MM.1S (cell line): ENCODE data around the gene SLC6A19.

Source experiments
- DNase-seq: peaks from one replicate; pipeline ENCODE4 v3.0.0-alpha.2; 2015
- H2AFZ ChIP-seq: fragments of 300-600 bp; sonication (generic); 2 replicates; pipeline ENCODE4 v1.6.0; 2016; ENCODE audit warnings: antibody characterized with exemption, low read length
- H3F3A ChIP-seq: fragments of 300-600 bp; sonication (generic); 2 replicates; pipeline ENCODE4 v1.6.1; 2016; ENCODE audit warnings: mild to moderate bottlenecking, antibody characterized with exemption, low read length, moderate library complexity, mixed read lengths; ENCODE audit not compliant: insufficient read depth
- H3K27ac ChIP-seq: fragments of 300-600 bp; sonication (generic); 2 replicates; pipeline ENCODE4 v1.5.1; 2016; ENCODE audit warnings: mild to moderate bottlenecking, low read length
- H3K27me3 ChIP-seq: fragments of 300-600 bp; sonication (generic); replicated peaks from 2 replicates; pipeline ENCODE4 v1.6.0; 2016; ENCODE audit warnings: low read length; ENCODE audit not compliant: insufficient read depth
- H3K36me3 ChIP-seq: fragments of 300-600 bp; sonication (generic); replicated peaks from 2 replicates; pipeline ENCODE4 v1.6.1; 2016; ENCODE audit warnings: mild to moderate bottlenecking, low read length, mixed read lengths; ENCODE audit not compliant: insufficient read depth
- H3K4me1 ChIP-seq: fragments of 300-600 bp; sonication (generic); 2 replicates; pipeline ENCODE4 v1.6.1; 2016; ENCODE audit warnings: low read length, mixed read lengths
- H3K4me2 ChIP-seq: fragments of 300-600 bp; sonication (generic); 2 replicates; pipeline ENCODE4 v1.6.0; 2016; ENCODE audit warnings: low read depth, low read length
- H3K4me3 ChIP-seq: fragments of 300-600 bp; sonication (generic); 2 replicates; pipeline ENCODE4 v1.5.1; 2016; ENCODE audit warnings: low read length, mixed read lengths
- H3K79me2 ChIP-seq: fragments of 300-600 bp; sonication (generic); 2 replicates; pipeline ENCODE4 v1.6.1; 2016; ENCODE audit warnings: mixed run types, low read length, mixed read lengths
- H3K9ac ChIP-seq: fragments of 300-600 bp; sonication (generic); 2 replicates; pipeline ENCODE4 v1.6.1; 2016; ENCODE audit warnings: low read length, mixed read lengths
- H3K9me2 ChIP-seq: fragments of 300-600 bp; sonication (generic); replicated peaks from 2 replicates; pipeline ENCODE4 v1.6.1; 2016; ENCODE audit warnings: mild to moderate bottlenecking, low read length, mixed read lengths; ENCODE audit not compliant: insufficient read depth
- H3K9me3 ChIP-seq: fragments of 300-600 bp; sonication (generic); replicated peaks from 2 replicates; pipeline ENCODE4 v1.6.1; 2016; ENCODE audit warnings: mild to moderate bottlenecking, low read length, mixed read lengths; ENCODE audit not compliant: insufficient read depth
- H4K20me1 ChIP-seq: fragments of 300-600 bp; sonication (generic); 2 replicates; pipeline ENCODE4 v1.6.1; 2016; ENCODE audit warnings: mild to moderate bottlenecking, low read length, moderate library complexity, mixed read lengths; ENCODE audit not compliant: insufficient read depth
- CTCF ChIP-seq: fragments of 300-600 bp; sonication (generic); IDR thresholded peaks from 2 replicates; pipeline ENCODE4 v1.5.1; 2016; ENCODE audit warnings: antibody characterized with exemption, low read length, mixed read lengths
- EZH2 ChIP-seq: fragments of 300-600 bp; sonication (generic); optimal IDR thresholded peaks from 2 replicates; pipeline ENCODE3; 2017; ENCODE audit warnings: low read depth, mild to moderate bottlenecking, antibody characterized with exemption, low read length, mixed read lengths
- EZH2phosphoT487 ChIP-seq: fragments of 300-600 bp; sonication (generic); IDR thresholded peaks from 2 replicates; pipeline ENCODE4 v1.6.1; 2018; ENCODE audit warnings: antibody characterized with exemption, low read length

SLC6A19 gene

GRCh38 chr5:1190278-1190677 is 11.1 kb upstream of the SLC6A19 start:
- H3K36me3 ChIP-seq: no peaks in the 10 kb centered on the region
- DNase-seq: no peak
- H2AFZ ChIP-seq: no peak overlapping the region
- no peaks in the 10 kb centered on the region for H3K9me2 ChIP-seq
- no peaks in the 10 kb centered on the region for H3K79me2 ChIP-seq
- H3K4me3 ChIP-seq: no peak overlapping the region
- no peak overlapping the region for H3K4me2 ChIP-seq
- H3K27ac ChIP-seq: no peak overlapping the region
- no peak overlapping the region for H3K9ac ChIP-seq
- H3K9me3 ChIP-seq: no peaks in the 10 kb centered on the region
- H3K4me1 ChIP-seq: no peaks in the 10 kb centered on the region
- no peaks in the 10 kb centered on the region for H3F3A ChIP-seq
- H4K20me1 ChIP-seq: no peaks in the 10 kb centered on the region
- TF ChIP-seq EZH2phosphoT487: no peak
- no peak for TF ChIP-seq EZH2
- TF ChIP-seq CTCF: no peak
- peaks cover 27% of the 10 kb centered on the region for H3K27me3 ChIP-seq

- TF ChIP-seq CTCF: no peak
- no peak for TF ChIP-seq EZH2phosphoT487
- no peak for TF ChIP-seq EZH2
- no peaks in the 10 kb centered on the region for H3K4me1 ChIP-seq
- DNase-seq: no peak
Observed at GRCh38 chr5:1190837-1191239, 10.6 kb upstream of the SLC6A19 start.

GRCh38 chr5:1192971-1193590 is 8.3 kb upstream of the SLC6A19 start:
- H3K4me3 ChIP-seq: no peak overlapping the region
- TF ChIP-seq EZH2phosphoT487 (no peak), CTCF (no peak), EZH2 (no peak)
- H4K20me1 ChIP-seq: no peaks in the 10 kb centered on the region
- H3K79me2 ChIP-seq: no peaks in the 10 kb centered on the region
- H3F3A ChIP-seq: no peaks in the 10 kb centered on the region
- DNase-seq: no peak
- H3K9me3 ChIP-seq: no peaks in the 10 kb centered on the region
- H3K9me2 ChIP-seq: no peaks in the 10 kb centered on the region
- no peak overlapping the region for H3K4me2 ChIP-seq
- no peak overlapping the region for H2AFZ ChIP-seq
- H3K27ac ChIP-seq: no peak overlapping the region
- peaks cover 27% of the 10 kb centered on the region for H3K27me3 ChIP-seq
- no peaks in the 10 kb centered on the region for H3K36me3 ChIP-seq
- no peak overlapping the region for H3K9ac ChIP-seq
- no peaks in the 10 kb centered on the region for H3K4me1 ChIP-seq

More at GRCh38 chr5:1190837-1191239, 10.6 kb upstream of the SLC6A19 start:
- H3K27me3 ChIP-seq: peaks cover 27% of the 10 kb centered on the region
- H3K9me3 ChIP-seq: no peaks in the 10 kb centered on the region
- H3K9me2 ChIP-seq: no peaks in the 10 kb centered on the region
- no peaks in the 10 kb centered on the region for H3F3A ChIP-seq
- no peak overlapping the region for H3K27ac ChIP-seq
- H3K36me3 ChIP-seq: no peaks in the 10 kb centered on the region
- no peaks in the 10 kb centered on the region for H3K79me2 ChIP-seq
- H2AFZ ChIP-seq: no peak overlapping the region
- no peaks in the 10 kb centered on the region for H4K20me1 ChIP-seq
- no peak overlapping the region for H3K4me2 ChIP-seq
- no peak overlapping the region for H3K4me3 ChIP-seq
- H3K9ac ChIP-seq: no peak overlapping the region
